AG09319 (cell line): ENCODE measurements around the gene GSTP1.
"Not testable (repeated sequence)": the region's sequence is repeated elsewhere in the genome, so short reads cannot be mapped to it uniquely, and the experiment has no call there.

Experiments used
- DNase-seq: peaks from one replicate; pipeline ENCODE4 v3.0.0-alpha.2; 2010; ENCODE audit warnings: low read depth; ENCODE audit errors: extremely low read depth
- CTCF ChIP-seq: IDR thresholded peaks from 2 replicates; pipeline ENCODE4 v1.5.1; 2011; ENCODE audit warnings: low read depth, mild to moderate bottlenecking, inconsistent platforms, low read length, moderate library complexity

The GSTP1 gene

GRCh38 chr11:67593565-67593905 is 9.9 kb downstream of the GSTP1 start:
- no peak for TF ChIP-seq CTCF
- DNase-seq, result no peak

GRCh38 chr11:67594480-67594879 is 10.9 kb downstream of the GSTP1 start:
- no peak for DNase-seq

GRCh38 chr11:67596753-67597300 is 13.2 kb downstream of the GSTP1 start:
- no peak for TF ChIP-seq CTCF
- DNase-seq, result no peak

More at GRCh38 chr11:67594480-67594879, 10.9 kb downstream of the GSTP1 start:
- TF ChIP-seq CTCF, result no peak

GRCh38 chr11:67597458-67597857 is 13.8 kb downstream of the GSTP1 start:
- DNase-seq, result not testable (repeated sequence)

- DNase-seq, result not testable (repeated sequence)
Observed at GRCh38 chr11:67597963-67598362, 14.4 kb downstream of the GSTP1 start.

GRCh38 chr11:67599149-67599548 is 15.5 kb downstream of the GSTP1 start:
- DNase-seq, result no peak

GRCh38 chr11:67600324-67601029 is 16.9 kb downstream of the GSTP1 start:
- no peak for TF ChIP-seq CTCF
- DNase-seq, result no peak

More at GRCh38 chr11:67599149-67599548, 15.5 kb downstream of the GSTP1 start:
- TF ChIP-seq CTCF, result no peak

GRCh38 chr11:67601098-67601497 is 17.5 kb downstream of the GSTP1 start:
- no peak for TF ChIP-seq CTCF
- DNase-seq, result no peak

GRCh38 chr11:67604119-67604518 is 20.5 kb downstream of the GSTP1 start:
- not testable (repeated sequence) for DNase-seq
